Common myeloid progenitor, CD34-positive (primary cell): Measurements from ENCODE around the gene NFYA.

Experiments
- CTCF ChIA-PET: fragments of 350-600 bp; sonication (Branson Sonifier 250); formaldehyde crosslinking; loops from one replicate; lab custom pipeline; 2021; ENCODE audit warnings: antibody characterized with exemption; lab: Charles Lee
- POLR2A ChIA-PET: fragments of 350-600 bp; sonication (Branson Sonifier 250); formaldehyde crosslinking; loops from one replicate; lab custom pipeline; 2021; ENCODE audit warnings: antibody characterized with exemption; lab: Charles Lee
- DNase-seq, 3 donors: peaks; one replicate each; pipeline versions ENCODE4 v3.0.0 to v3.0.0-alpha.2; 2013
- H3K27ac ChIP-seq, 2 experiments: 1 replicate in 1 of 2; 2 replicates in 1 of 2; pipeline ENCODE4 v1.7.0; 2013; ENCODE audit warnings: inconsistent platforms in 2 of 2, low read length in 2 of 2, mild to moderate bottlenecking in 2 of 2, low read depth in 1 of 2, moderate library complexity in 1 of 2; ENCODE audit not compliant: severe bottlenecking in 2 of 2, insufficient read depth in 1 of 2, poor library complexity in 1 of 2
- H3K27me3 ChIP-seq, 5 experiments: replicated peaks in 2 of 5; 1 replicate in 3 of 5; 2 replicates in 2 of 5; pipeline versions ENCODE4 v1.6.1 to v1.7.0; 2013; ENCODE audit warnings: low read length in 4 of 5, mild to moderate bottlenecking in 2 of 5, moderate library complexity in 2 of 5, inconsistent platforms in 1 of 5; ENCODE audit not compliant: insufficient read depth in 5 of 5, control insufficient read depth in 4 of 5
- H3K36me3 ChIP-seq, 4 experiments: 1 replicate in 2 of 4; 2 replicates in 2 of 4; pipeline versions ENCODE4 v1.6.1 to v1.7.0; 2013; ENCODE audit warnings: low read length in 3 of 4, control low read depth in 1 of 4, mild to moderate bottlenecking in 1 of 4; ENCODE audit not compliant: control insufficient read depth in 4 of 4, insufficient read depth in 4 of 4
- H3K4me1 ChIP-seq, 4 experiments: 1 replicate in 3 of 4; 2 replicates in 1 of 4; pipeline versions ENCODE4 v1.6.1 to v1.7.1; 2013; ENCODE audit warnings: low read length in 3 of 4, mild to moderate bottlenecking in 3 of 4, control low read depth in 1 of 4, inconsistent platforms in 1 of 4, moderate library complexity in 1 of 4; ENCODE audit not compliant: control insufficient read depth in 4 of 4, insufficient read depth in 4 of 4; ENCODE audit errors: control extremely low read depth in 1 of 4
- H3K4me3 ChIP-seq, 7 experiments: 1 replicate in 4 of 7; 2 replicates in 3 of 7; pipeline versions ENCODE4 v1.5.1 to v1.7.0; 2013; ENCODE audit warnings: mild to moderate bottlenecking in 7 of 7, low read length in 6 of 7, moderate library complexity in 6 of 7, inconsistent platforms in 2 of 7, low read depth in 2 of 7, control low read depth in 1 of 7; ENCODE audit not compliant: insufficient read depth in 4 of 7, control insufficient read depth in 1 of 7; ENCODE audit errors: extremely low read depth in 1 of 7
- H3K9me3 ChIP-seq, 5 experiments: 1 replicate in 4 of 5; 2 replicates in 1 of 5; pipeline versions ENCODE4 v1.6.1 to v1.7.1; 2013; ENCODE audit warnings: low read length in 4 of 5, mild to moderate bottlenecking in 2 of 5, inconsistent platforms in 1 of 5, low read depth in 1 of 5, moderate library complexity in 1 of 5; ENCODE audit not compliant: control insufficient read depth in 4 of 5, insufficient read depth in 2 of 5; ENCODE audit errors: control extremely low read depth in 1 of 5
- WGBS: methylation state at CpG from one replicate; pipeline ENCODE4 v1.1.5; 2013; ENCODE audit not compliant: insufficient coverage; 5-methylcytosine and 5-hydroxymethylcytosine counted together

Gene NFYA

DNA sequence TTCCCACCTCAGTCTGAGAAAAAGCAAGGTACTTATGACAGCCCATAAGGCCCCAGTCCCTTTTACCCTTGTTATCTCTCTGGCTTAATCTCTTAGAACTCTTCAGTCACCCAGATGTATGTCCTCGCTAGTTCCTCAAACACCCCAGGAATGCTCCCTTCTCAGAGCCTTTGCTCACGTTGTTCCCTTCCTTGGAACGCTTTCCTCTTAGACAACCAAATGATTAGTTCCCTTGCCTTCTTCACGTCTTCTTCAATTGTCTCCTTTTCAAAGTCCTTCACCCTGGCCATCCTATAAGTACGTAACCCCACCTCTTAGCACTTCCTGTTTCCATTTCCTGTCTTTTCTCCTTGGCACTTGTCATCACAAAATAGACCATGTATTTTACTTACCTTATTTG lies 20.9 kb upstream of the NFYA start:
- peaks cover 0 to 3% (median 0%) of the 10 kb centered on the region in 4 experiments for H3K36me3 ChIP-seq
- peaks cover 0 to 2% (median 0%) of the 10 kb centered on the region in 5 experiments for H3K27me3 ChIP-seq
- no peak overlapping the region for H3K27ac ChIP-seq
- H3K9me3 ChIP-seq: no peaks in the 10 kb centered on the region
- DNase-seq: peak in 2 of 3 donors; percentile 48 to 63
- ChIA-PET POLR2A (no interaction called here), CTCF (interaction anchor here (1.0 to 10.6 kb wide), 2 partner anchors 10 to 18 kb away, joined by 3 to 82 read pairs; partner anchors contain the start of genes TSPO2 and UNC5CL)
- 56% methylated on average over 5 of the region's 5 CpGs for WGBS
- no peak overlapping the region for H3K4me3 ChIP-seq
- peaks cover 2 to 26% (median 8%) of the 10 kb centered on the region in 4 experiments for H3K4me1 ChIP-seq

DNA sequence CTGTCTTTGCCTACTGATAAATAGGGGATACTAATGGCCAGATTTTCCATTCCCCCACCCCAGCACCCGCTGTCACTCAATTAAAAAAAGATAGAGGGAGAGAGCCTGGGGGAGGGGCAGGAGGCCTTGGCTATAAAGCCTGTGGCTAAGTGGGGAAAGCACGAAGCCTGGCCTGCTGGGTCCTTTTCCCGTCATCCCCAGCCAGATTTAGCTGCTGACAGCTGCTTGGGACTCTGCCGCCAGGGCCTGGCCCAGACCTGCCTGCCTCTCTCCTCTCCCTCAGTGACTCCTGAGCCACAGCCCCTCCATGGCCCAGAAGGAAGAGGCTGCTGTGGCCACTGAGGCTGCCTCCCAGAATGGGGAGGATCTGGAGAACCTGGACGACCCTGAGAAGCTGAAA lies 19.7 kb upstream of the NFYA start, which contains the start of gene APOBEC2:
Gene APOBEC2, plus strand, starts transcription at position 162 of the 400 bp plus-strand sequence. Its CDS starts 146 bp downstream, at position 308.
- ChIA-PET CTCF (interaction anchor here (1.2 to 10.6 kb wide), 4 partner anchors 11 to 24 kb away, joined by 3 to 82 read pairs (median 20); partner anchors contain the start of genes TSPO2 and UNC5CL), POLR2A (no interaction called here)

DNA sequence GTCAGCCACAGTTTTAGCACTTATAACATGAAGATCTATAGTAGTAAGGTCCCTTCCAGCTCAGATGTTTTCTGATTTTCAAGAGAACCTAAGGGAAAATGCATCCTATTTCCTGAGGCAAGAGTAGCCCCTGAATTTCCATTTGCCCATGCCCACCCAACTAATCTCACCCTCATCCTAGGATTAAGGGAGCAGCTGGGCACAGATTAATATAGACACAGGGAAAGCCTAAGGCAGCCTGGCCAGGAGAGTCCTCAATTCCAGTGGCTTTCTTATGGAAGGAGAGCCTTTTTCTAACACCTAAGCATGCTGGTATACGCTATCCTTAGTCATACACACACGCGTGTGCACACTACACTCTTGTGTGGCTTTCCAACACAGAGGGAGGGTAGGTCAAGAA lies 18.3 kb upstream of the NFYA start:
- Histone ChIP-seq H3K27ac (no peak overlapping the region), H3K4me3 (no peak overlapping the region), H3K36me3 (peaks cover 0 to 2% (median 0%) of the 10 kb centered on the region in 4 experiments), H3K4me1 (peaks cover 2 to 39% (median 10%) of the 10 kb centered on the region in 4 experiments), H3K27me3 (no peaks in the 10 kb centered on the region), H3K9me3 (no peaks in the 10 kb centered on the region)
- 100% methylated on average over 3 of the region's 3 CpGs for WGBS
- ChIA-PET CTCF (interaction anchor here (1.0 to 10.6 kb wide), 5 partner anchors 10 to 25 kb away, joined by 4 to 82 read pairs (median 20); partner anchors contain the start of genes TSPO2 and UNC5CL), POLR2A (no interaction called here)
- no peak for DNase-seq

More for the DNA sequence above, 19.7 kb upstream of the NFYA start, which contains the start of gene APOBEC2:
- no peaks in the 10 kb centered on the region for H3K27me3 ChIP-seq
- no peak within 1 kb of the TSS for H3K4me3 ChIP-seq
- no peak for DNase-seq
- peaks cover 0 to 3% (median 0%) of the 10 kb centered on the region in 4 experiments for H3K36me3 ChIP-seq
- no peaks in the 10 kb centered on the region for H3K9me3 ChIP-seq
- no peak within 1 kb of the TSS for H3K27ac ChIP-seq
- 96% methylated on average over 3 of the region's 5 CpGs for WGBS
- peaks cover 2 to 29% (median 8%) of the 10 kb centered on the region in 4 experiments for H3K4me1 ChIP-seq

DNA sequence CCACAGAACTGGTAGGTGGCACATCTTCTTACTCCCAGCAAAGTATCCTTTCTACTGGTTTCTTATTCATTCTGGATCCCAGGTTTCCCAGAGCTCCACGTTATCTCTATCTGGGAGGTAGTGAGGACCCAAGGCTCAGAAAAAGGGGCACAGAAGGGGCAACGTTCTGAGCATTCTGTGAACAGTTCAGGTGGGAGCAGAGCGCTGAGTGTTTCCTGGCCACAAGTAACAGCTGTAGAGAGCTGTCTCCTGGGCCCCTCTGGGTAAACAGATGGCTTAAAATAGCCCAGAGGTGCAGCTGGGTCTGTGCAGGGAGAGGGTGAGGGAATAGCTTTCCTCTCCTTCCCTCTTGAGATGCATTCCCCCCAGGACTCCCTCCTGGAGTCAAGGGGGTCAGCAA lies 17.6 kb upstream of the NFYA start:
- H3K36me3 ChIP-seq: peaks cover 0 to 3% (median 0%) of the 10 kb centered on the region in 4 experiments
- no peak overlapping the region for H3K27ac ChIP-seq
- ChIA-PET CTCF (interaction anchor here (1.0 to 10.6 kb wide), 5 partner anchors 9 to 26 kb away, joined by 4 to 82 read pairs (median 20); partner anchors contain the start of genes TSPO2 and UNC5CL), POLR2A (no interaction called here)
- H3K27me3 ChIP-seq: no peaks in the 10 kb centered on the region
- H3K9me3 ChIP-seq: no peaks in the 10 kb centered on the region
- H3K4me3 ChIP-seq: no peak overlapping the region
- H3K4me1 ChIP-seq: peaks cover 2 to 39% (median 10%) of the 10 kb centered on the region in 4 experiments
- DNase-seq: no peak
- 48% methylated on average over 3 of the region's 3 CpGs for WGBS

DNA sequence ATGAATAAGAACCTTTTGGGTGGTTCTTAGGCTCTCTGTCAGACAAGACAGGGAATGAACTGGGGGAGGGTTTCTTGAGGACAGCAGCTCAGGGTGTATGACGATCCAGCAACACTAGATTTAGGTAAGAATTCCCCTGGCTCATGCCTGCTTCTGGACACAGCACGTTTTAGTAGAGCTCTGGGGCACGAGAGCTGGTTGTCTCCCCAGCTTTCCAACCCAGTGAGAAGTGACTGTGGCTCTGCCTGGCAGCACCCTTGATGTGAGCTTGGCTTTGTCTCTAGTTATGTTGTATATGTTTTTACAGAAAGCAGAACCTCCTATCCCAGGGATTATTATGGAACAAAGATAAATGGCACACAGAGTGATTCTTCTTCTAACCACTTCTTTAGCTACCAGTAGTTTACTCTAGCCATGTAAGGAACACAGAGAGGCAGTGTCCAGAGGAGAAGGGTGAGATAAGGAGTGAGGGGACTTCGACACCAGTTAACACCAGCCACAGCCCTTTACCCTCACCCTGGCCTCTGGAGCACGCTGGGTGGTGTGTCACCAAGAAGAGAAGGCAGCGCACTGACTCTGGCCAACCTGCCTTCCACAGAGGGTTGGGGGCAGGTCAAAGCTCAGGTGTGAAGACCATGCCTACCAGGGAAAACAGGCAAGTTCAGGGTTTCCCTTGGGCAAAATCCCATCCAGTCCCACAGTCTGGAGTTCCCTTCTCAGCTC lies 15.8 kb upstream of the NFYA start:
- Histone ChIP-seq H3K4me3 (no peak overlapping the region), H3K27me3 (no peaks in the 10 kb centered on the region), H3K9me3 (no peaks in the 10 kb centered on the region), H3K36me3 (peaks cover 2 to 8% (median 5%) of the 10 kb centered on the region in 4 experiments), H3K4me1 (peaks cover 2 to 32% (median 7%) of the 10 kb centered on the region in 4 experiments), H3K27ac (no peak overlapping the region)
- ChIA-PET CTCF (interaction anchor here (1.7 to 10.6 kb wide), 7 partner anchors 9 to 57 kb away, joined by 4 to 82 read pairs (median 10); partner anchors contain the start of genes TSPO2 and UNC5CL), POLR2A (no interaction called here)
- WGBS: 97% methylated on average over 4 of the region's 6 CpGs
- DNase-seq: no peak

DNA sequence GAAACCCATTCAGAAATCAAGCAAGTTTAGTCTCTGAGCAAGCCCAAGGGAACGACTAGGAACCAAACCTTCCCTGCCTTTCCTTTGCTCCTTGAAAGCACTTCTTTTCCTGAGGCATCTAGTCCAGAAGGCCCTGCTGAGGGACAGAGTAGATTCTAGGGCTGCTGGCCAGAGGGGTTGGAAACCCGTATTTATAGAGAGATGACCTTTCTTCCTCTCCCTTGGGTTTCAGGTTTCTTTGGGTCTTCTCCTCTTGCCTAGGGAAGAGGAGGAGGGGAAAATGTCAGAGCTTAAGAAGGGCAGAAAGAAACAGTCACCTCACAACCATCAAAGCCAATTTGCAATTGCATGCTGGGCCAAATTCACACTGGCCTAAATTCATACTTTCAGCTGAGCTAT lies 14.0 kb upstream of the NFYA start:
- peaks cover 3 to 16% (median 7%) of the 10 kb centered on the region in 4 experiments for H3K36me3 ChIP-seq
- POLR2A ChIA-PET: no interaction called here
- no peak for DNase-seq

More for the DNA sequence above, 14.0 kb upstream of the NFYA start:
- WGBS: 100% methylated on average over 2 of the region's 2 CpGs
- CTCF ChIA-PET: interaction anchor here (0.7 to 1.6 kb wide), 4 partner anchors 9 to 21 kb away, joined by 3 to 13 read pairs (median 3); partner anchors contain the start of genes NFYA and OARD1
- Histone ChIP-seq H3K9me3 (no peaks in the 10 kb centered on the region), H3K27me3 (no peaks in the 10 kb centered on the region), H3K27ac (no peak overlapping the region), H3K4me1 (peaks cover 2 to 22% (median 5%) of the 10 kb centered on the region in 4 experiments), H3K4me3 (no peak overlapping the region)
